Liver (tissue), 9 donors: ENCODE data around the gene CCNK. TPM values are rescaled to one million over a fixed set of nuclear protein-coding genes. Genes with fewer than 3 reads are reported as not detected.

Experiments
- DNase-seq: peaks from one replicate; pipeline ENCODE4 v3.0.0-alpha.2; 2017; ENCODE audit warnings: low spot score
- H3K27ac ChIP-seq, 2 donors: one replicate each; pipeline ENCODE4 v1.7.0; 2013; ENCODE audit warnings: inconsistent platforms in 2 of 2, low read length in 2 of 2, control low read depth in 1 of 2, low read depth in 1 of 2, mild to moderate bottlenecking in 1 of 2
- H3K27me3 ChIP-seq, 4 donors: one replicate each; pipeline versions ENCODE4 v1.6.1 to v1.7.0; 2013; ENCODE audit warnings: low read length in 3 of 4, inconsistent platforms in 1 of 4, mild to moderate bottlenecking in 1 of 4, moderate library complexity in 1 of 4; ENCODE audit not compliant: control insufficient read depth in 4 of 4, insufficient read depth in 4 of 4
- H3K36me3 ChIP-seq, 4 donors: one replicate each; pipeline versions ENCODE4 v1.6.1 to v1.7.0; 2013; ENCODE audit warnings: low read length in 3 of 4, mild to moderate bottlenecking in 3 of 4, low read depth in 1 of 4, moderate library complexity in 1 of 4; ENCODE audit not compliant: control insufficient read depth in 4 of 4, insufficient read depth in 3 of 4
- H3K4me1 ChIP-seq, 4 donors: one replicate each; pipeline versions ENCODE4 v1.6.1 to v1.7.0; 2013; ENCODE audit warnings: low read length in 3 of 4, mild to moderate bottlenecking in 3 of 4, moderate library complexity in 1 of 4; ENCODE audit not compliant: control insufficient read depth in 4 of 4, insufficient read depth in 4 of 4
- H3K4me3 ChIP-seq, 3 donors: one replicate each; pipeline versions ENCODE4 v1.6.1 to v1.7.0; 2013; ENCODE audit warnings: low read length in 3 of 3, control low read depth in 1 of 3, low read depth in 1 of 3, mild to moderate bottlenecking in 1 of 3
- H3K9ac ChIP-seq, 2 donors: one replicate each; pipeline ENCODE4 v1.7.0; 2013; ENCODE audit warnings: low read length in 2 of 2, mild to moderate bottlenecking in 2 of 2, moderate library complexity in 2 of 2, control low read depth in 1 of 2, low read depth in 1 of 2
- H3K9me3 ChIP-seq, 4 donors: one replicate each; pipeline versions ENCODE4 v1.6.1 to v1.7.0; 2013; ENCODE audit warnings: low read length in 3 of 4; ENCODE audit not compliant: control insufficient read depth in 4 of 4
- EGR1 ChIP-seq, 2 donors: IDR thresholded peaks; 2 replicates each; pipeline ENCODE4 v1.6.1; 2016 to 2018; ENCODE audit warnings: antibody characterized with exemption in 2 of 2, low read depth in 2 of 2
- FOXA1 ChIP-seq: IDR thresholded peaks from 2 replicates; pipeline ENCODE4 v1.6.1; 2016; ENCODE audit warnings: antibody characterized with exemption
- FOXA2 ChIP-seq: IDR thresholded peaks from 2 replicates; pipeline ENCODE4 v1.6.1; 2016; ENCODE audit warnings: antibody characterized with exemption
- GABPA ChIP-seq, 2 donors: IDR thresholded peaks in 1 of 2; conservative IDR thresholded peaks in 1 of 2; 2 replicates each; pipeline ENCODE4 v1.6.1; 2016; ENCODE audit warnings: antibody characterized with exemption in 2 of 2, mild to moderate bottlenecking in 1 of 2, moderate library complexity in 1 of 2
- HNF4A ChIP-seq, 2 donors: conservative IDR thresholded peaks; 2 replicates each; pipeline ENCODE4 v1.6.1; 2016; ENCODE audit warnings: antibody characterized with exemption in 2 of 2, mild to moderate bottlenecking in 2 of 2
- HNF4G ChIP-seq: IDR thresholded peaks from 2 replicates; pipeline ENCODE4 v1.6.1; 2016; ENCODE audit warnings: antibody characterized with exemption
- JUND ChIP-seq, 2 donors: IDR thresholded peaks; 2 replicates each; pipeline ENCODE4 v1.6.1; 2016; ENCODE audit warnings: antibody characterized with exemption in 2 of 2
- NR2F2 ChIP-seq: IDR thresholded peaks from 2 replicates; pipeline ENCODE4 v1.6.1; 2016; ENCODE audit warnings: antibody characterized with exemption
- RAD21 ChIP-seq, 2 donors: IDR thresholded peaks; 2 replicates each; pipeline ENCODE4 v1.6.1; 2016; ENCODE audit warnings: antibody characterized with exemption in 2 of 2, mild to moderate bottlenecking in 2 of 2
- REST ChIP-seq: IDR thresholded peaks from 2 replicates; pipeline ENCODE4 v1.6.1; 2016; ENCODE audit warnings: antibody characterized with exemption, mild to moderate bottlenecking
- RXRA ChIP-seq, 2 donors: IDR thresholded peaks; 2 replicates each; pipeline ENCODE4 v1.6.1; 2017 to 2018; ENCODE audit warnings: antibody characterized with exemption in 2 of 2, mild to moderate bottlenecking in 1 of 2
- SP1 ChIP-seq: IDR thresholded peaks from 2 replicates; pipeline ENCODE4 v1.6.1; 2018; ENCODE audit warnings: antibody characterized with exemption, mild to moderate bottlenecking
- TAF1 ChIP-seq: conservative IDR thresholded peaks from 2 replicates; pipeline ENCODE4 v1.6.1; 2016; ENCODE audit warnings: antibody characterized with exemption, mild to moderate bottlenecking
- YY1 ChIP-seq: IDR thresholded peaks from 2 replicates; pipeline ENCODE4 v1.6.1; 2016; ENCODE audit warnings: antibody characterized with exemption, mild to moderate bottlenecking
- WGBS: extraction: QIAGEN DNeasy Blood & Tissue Kit; methylation state at CpG from one replicate; pipeline ENCODE4 v1.1.7; 2013; 5-methylcytosine and 5-hydroxymethylcytosine counted together
- polyA plus RNA-seq, 2 donors: library from polyadenylated mRNA; stranded (reverse) in 1 of 2; unstranded in 1 of 2; fragments of 200-250 nt in 1 of 2; fragments of >200 nt in 1 of 2; fragmentation: Nextera tagmentation in 1 of 2; extraction: Ambion mirVana in 1 of 2; gene quantifications; one replicate each; pipeline versions ENCODE4 v1.2.1 to v1.2.3, GENCODE V29; 2013 to 2015
- total RNA-seq, 2 donors: library from RNA; depleted of rRNA; stranded (reverse); fragments of >200 nt; gene quantifications; one replicate each; pipeline ENCODE4 v1.2.3, GENCODE V29; 2014
- TF ChIP-seq, protein P1 (sequence below): IDR thresholded peaks from 2 replicates; pipeline ENCODE4 v1.6.1; 2016; ENCODE audit warnings: antibody characterized with exemption
- TF ChIP-seq, protein P2 (sequence below): IDR thresholded peaks from 2 replicates; pipeline ENCODE4 v1.6.1; 2016; ENCODE audit warnings: antibody characterized with exemption
- TF ChIP-seq, protein P3 (sequence below): fragments of 150-350 bp; IDR thresholded peaks from 2 replicates; pipeline ENCODE4 v1.5.1; 2017; ENCODE audit warnings: improper control_type of control experiment, low read depth, low read length; ENCODE audit not compliant: missing input control
- TF ChIP-seq, protein P4 (sequence below): IDR thresholded peaks from 2 replicates; pipeline ENCODE4 v1.6.1; 2016; ENCODE audit warnings: antibody characterized with exemption
- donor health status: healthy.
- donor health status: healthy.
- donor health status: healthy.
- donor health status: healthy.
- donor health status: healthy.

CCNK gene
- total and polyA plus RNA-seq, 4 donors = 7.7 to 33.4 (median 13.2) TPM

- DNase-seq = no peak
- Histone ChIP-seq H3K9ac (no peak overlapping the region), H3K4me1 (peaks cover 4 to 30% (median 18%) of the 10 kb centered on the region in 4 donors), H3K27me3 (no peaks in the 10 kb centered on the region), H3K4me3 (no peak overlapping the region), H3K9me3 (no peaks in the 10 kb centered on the region), H3K36me3 (no peaks in the 10 kb centered on the region), H3K27ac (no peak overlapping the region)
- TF ChIP-seq HNF4G (no peak), REST (no peak), RAD21 (IDR thresholded peaks at IDR 0.05) (no peak), FOXA2 (no peak), NR2F2 (no peak), FOXA1 (no peak), JUND (IDR thresholded peaks at IDR 0.05) (no peak), RXRA (IDR thresholded peaks at IDR 0.05) (no peak), TAF1 (no peak), YY1 (no peak), HNF4A (conservative IDR thresholded peaks at IDR 0.05) (no peak), GABPA (IDR thresholded peaks at IDR 0.05 in 1 of 2, conservative IDR thresholded peaks at IDR 0.05 in 1 of 2) (no peak), EGR1 (IDR thresholded peaks at IDR 0.05; ENCODE audit: low read depth in 2 of 2) (no peak)
- TF ChIP-seq, protein P1, sequence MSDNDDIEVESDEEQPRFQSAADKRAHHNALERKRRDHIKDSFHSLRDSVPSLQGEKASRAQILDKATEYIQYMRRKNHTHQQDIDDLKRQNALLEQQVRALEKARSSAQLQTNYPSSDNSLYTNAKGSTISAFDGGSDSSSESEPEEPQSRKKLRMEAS = no peak
- TF ChIP-seq, protein P2, sequence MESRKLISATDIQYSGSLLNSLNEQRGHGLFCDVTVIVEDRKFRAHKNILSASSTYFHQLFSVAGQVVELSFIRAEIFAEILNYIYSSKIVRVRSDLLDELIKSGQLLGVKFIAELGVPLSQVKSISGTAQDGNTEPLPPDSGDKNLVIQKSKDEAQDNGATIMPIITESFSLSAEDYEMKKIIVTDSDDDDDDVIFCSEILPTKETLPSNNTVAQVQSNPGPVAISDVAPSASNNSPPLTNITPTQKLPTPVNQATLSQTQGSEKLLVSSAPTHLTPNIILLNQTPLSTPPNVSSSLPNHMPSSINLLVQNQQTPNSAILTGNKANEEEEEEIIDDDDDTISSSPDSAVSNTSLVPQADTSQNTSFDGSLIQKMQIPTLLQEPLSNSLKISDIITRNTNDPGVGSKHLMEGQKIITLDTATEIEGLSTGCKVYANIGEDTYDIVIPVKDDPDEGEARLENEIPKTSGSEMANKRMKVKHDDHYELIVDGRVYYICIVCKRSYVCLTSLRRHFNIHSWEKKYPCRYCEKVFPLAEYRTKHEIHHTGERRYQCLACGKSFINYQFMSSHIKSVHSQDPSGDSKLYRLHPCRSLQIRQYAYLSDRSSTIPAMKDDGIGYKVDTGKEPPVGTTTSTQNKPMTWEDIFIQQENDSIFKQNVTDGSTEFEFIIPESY = no peak
- TF ChIP-seq, protein P3, sequence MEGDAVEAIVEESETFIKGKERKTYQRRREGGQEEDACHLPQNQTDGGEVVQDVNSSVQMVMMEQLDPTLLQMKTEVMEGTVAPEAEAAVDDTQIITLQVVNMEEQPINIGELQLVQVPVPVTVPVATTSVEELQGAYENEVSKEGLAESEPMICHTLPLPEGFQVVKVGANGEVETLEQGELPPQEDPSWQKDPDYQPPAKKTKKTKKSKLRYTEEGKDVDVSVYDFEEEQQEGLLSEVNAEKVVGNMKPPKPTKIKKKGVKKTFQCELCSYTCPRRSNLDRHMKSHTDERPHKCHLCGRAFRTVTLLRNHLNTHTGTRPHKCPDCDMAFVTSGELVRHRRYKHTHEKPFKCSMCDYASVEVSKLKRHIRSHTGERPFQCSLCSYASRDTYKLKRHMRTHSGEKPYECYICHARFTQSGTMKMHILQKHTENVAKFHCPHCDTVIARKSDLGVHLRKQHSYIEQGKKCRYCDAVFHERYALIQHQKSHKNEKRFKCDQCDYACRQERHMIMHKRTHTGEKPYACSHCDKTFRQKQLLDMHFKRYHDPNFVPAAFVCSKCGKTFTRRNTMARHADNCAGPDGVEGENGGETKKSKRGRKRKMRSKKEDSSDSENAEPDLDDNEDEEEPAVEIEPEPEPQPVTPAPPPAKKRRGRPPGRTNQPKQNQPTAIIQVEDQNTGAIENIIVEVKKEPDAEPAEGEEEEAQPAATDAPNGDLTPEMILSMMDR = no peak
- TF ChIP-seq, protein P4, sequence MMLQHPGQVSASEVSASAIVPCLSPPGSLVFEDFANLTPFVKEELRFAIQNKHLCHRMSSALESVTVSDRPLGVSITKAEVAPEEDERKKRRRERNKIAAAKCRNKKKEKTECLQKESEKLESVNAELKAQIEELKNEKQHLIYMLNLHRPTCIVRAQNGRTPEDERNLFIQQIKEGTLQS = no peak
- WGBS = 87% methylated on average over 11 of the region's 11 CpGs
Observed at GRCh38 chr14:99544991-99545390, 63.8 kb downstream of the CCNK start.

DNA sequence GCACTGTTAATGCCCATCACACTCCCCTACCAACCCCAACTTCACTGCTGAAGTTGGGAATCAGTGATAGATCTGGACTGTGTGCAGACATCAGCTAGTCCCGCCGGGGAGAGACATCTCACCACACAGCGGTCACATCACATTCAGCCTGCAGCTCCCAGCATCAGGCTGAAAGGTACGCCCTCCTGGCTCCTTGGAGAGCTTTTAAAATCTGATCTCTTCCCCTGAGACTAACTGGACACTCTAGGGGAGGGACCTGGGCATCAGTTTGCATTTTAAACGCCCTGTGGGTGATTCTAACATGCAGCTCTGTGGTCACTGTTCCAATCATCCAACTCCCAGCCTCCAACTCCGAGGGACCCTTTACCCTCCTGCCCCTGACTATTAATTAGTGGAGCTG lies 64.4 kb downstream of the CCNK start:
- WGBS = 73% methylated on average over 6 of the region's 6 CpGs
- Histone ChIP-seq H3K9me3 (no peaks in the 10 kb centered on the region), H3K4me3 (no peak overlapping the region), H3K27ac (no peak overlapping the region), H3K9ac (no peak overlapping the region), H3K4me1 (peaks cover 9 to 36% (median 24%) of the 10 kb centered on the region in 4 donors), H3K27me3 (no peaks in the 10 kb centered on the region), H3K36me3 (no peaks in the 10 kb centered on the region)
- TF ChIP-seq YY1 = no peak
- no peak for TF ChIP-seq GABPA (IDR thresholded peaks at IDR 0.05 in 1 of 2, conservative IDR thresholded peaks at IDR 0.05 in 1 of 2)
- no peak for TF ChIP-seq JUND (IDR thresholded peaks at IDR 0.05)
- TF ChIP-seq SP1 = no peak
- no peak for TF ChIP-seq FOXA1
- no peak for TF ChIP-seq RXRA (IDR thresholded peaks at IDR 0.05)
- no peak for TF ChIP-seq NR2F2
- no peak for TF ChIP-seq TAF1
- TF ChIP-seq, protein P1 = no peak
- TF ChIP-seq, protein P2 = no peak
- no peak for TF ChIP-seq FOXA2
- no peak for DNase-seq
